Large intestine (tissue), 3 donors: ENCODE results near the gene SLC19A1. TPM values are rescaled to one million over a fixed set of nuclear protein-coding genes. Genes with fewer than 3 reads are reported as not detected.
"Not testable (repeated sequence)": the region's sequence is repeated elsewhere in the genome, so short reads cannot be mapped to it uniquely, and the experiment has no call there.

Experiments
- DNase-seq, 2 donors: peaks; one replicate each; pipeline versions ENCODE4 v3.0.0 to v3.0.0-alpha.2; 2013
- H3K27ac ChIP-seq: one replicate; pipeline ENCODE4 v1.5.1; 2013; ENCODE audit warnings: low read length
- H3K27me3 ChIP-seq: 2 replicates; pipeline ENCODE4 v1.6.1; 2013; ENCODE audit warnings: low read length; ENCODE audit not compliant: control insufficient read depth, insufficient read depth
- H3K36me3 ChIP-seq: 2 replicates; pipeline ENCODE4 v1.6.1; 2013; ENCODE audit warnings: low read length; ENCODE audit not compliant: control insufficient read depth, insufficient read depth
- H3K4me1 ChIP-seq: one replicate; pipeline ENCODE4 v1.6.1; 2013; ENCODE audit warnings: low read length; ENCODE audit not compliant: control insufficient read depth, insufficient read depth
- H3K4me3 ChIP-seq: one replicate; pipeline ENCODE4 v1.5.1; 2013; ENCODE audit warnings: low read length
- H3K9me3 ChIP-seq: one replicate; pipeline ENCODE4 v1.6.1; 2013; ENCODE audit warnings: mild to moderate bottlenecking, low read depth, low read length, moderate library complexity; ENCODE audit not compliant: control insufficient read depth
- WGBS: methylation state at CpG from one replicate; pipeline ENCODE4 v1.1.5; 2013; ENCODE audit warnings: low lambda C conversion rate; ENCODE audit not compliant: insufficient coverage; 5-methylcytosine and 5-hydroxymethylcytosine counted together
- polyA plus RNA-seq: library from polyadenylated mRNA; unstranded; fragments of 120-200 nt; gene quantifications from one replicate; pipeline ENCODE4 v1.2.1, GENCODE V29; 2013

Gene SLC19A1
- polyA plus RNA-seq, 1 donor: 22.1 TPM

- DNase-seq: no peak
- Histone ChIP-seq H3K4me1 (no peaks in the 10 kb centered on the region), H3K4me3 (no peak overlapping the region), H3K27me3 (no peaks in the 10 kb centered on the region), H3K36me3 (peaks cover 12% of the 10 kb centered on the region), H3K27ac (no peak overlapping the region), H3K9me3 (no peaks in the 10 kb centered on the region)
- WGBS: 94% methylated on average over 3 of the region's 3 CpGs
Observed at GRCh38 chr21:45507888-45508508, 34.2 kb downstream of the SLC19A1 start.

DNA sequence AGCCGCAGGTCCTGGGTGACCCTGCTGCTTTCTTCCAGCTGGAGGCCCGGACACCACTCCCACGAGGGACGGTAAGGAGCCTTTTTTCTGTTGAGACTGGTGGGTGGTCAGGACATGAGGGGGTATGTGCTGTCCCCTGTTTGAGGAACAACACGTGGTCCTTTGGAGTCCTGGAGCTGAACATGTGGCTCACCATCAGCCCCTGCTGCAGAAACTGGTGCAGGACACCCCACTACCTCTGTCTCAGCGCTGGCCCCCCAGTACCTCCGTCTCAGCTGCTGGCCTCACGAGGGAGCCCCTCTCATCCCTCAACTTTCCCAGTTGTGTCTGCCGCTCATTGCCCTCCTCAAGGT lies 34.7 kb downstream of the SLC19A1 start:
- H3K27me3 ChIP-seq: no peaks in the 10 kb centered on the region
- no peak overlapping the region for H3K4me3 ChIP-seq
- H3K36me3 ChIP-seq: peaks cover 9% of the 10 kb centered on the region
- no peak for DNase-seq
- H3K9me3 ChIP-seq: no peaks in the 10 kb centered on the region
- H3K4me1 ChIP-seq: no peaks in the 10 kb centered on the region
- no peak overlapping the region for H3K27ac ChIP-seq
- WGBS: no CpG with 5 or more reads among the region's 9 CpGs

GRCh38 chr21:45506836-45507522 lies 35.3 kb downstream of the SLC19A1 start:
- H3K4me1 ChIP-seq: no peaks in the 10 kb centered on the region
- H3K4me3 ChIP-seq: no peak overlapping the region
- no peaks in the 10 kb centered on the region for H3K9me3 ChIP-seq
- peaks cover 6% of the 10 kb centered on the region for H3K36me3 ChIP-seq
- no peak overlapping the region for H3K27ac ChIP-seq
- no CpG with 5 or more reads among the region's 13 CpGs for WGBS
- no peak for DNase-seq
- H3K27me3 ChIP-seq: no peaks in the 10 kb centered on the region

DNA sequence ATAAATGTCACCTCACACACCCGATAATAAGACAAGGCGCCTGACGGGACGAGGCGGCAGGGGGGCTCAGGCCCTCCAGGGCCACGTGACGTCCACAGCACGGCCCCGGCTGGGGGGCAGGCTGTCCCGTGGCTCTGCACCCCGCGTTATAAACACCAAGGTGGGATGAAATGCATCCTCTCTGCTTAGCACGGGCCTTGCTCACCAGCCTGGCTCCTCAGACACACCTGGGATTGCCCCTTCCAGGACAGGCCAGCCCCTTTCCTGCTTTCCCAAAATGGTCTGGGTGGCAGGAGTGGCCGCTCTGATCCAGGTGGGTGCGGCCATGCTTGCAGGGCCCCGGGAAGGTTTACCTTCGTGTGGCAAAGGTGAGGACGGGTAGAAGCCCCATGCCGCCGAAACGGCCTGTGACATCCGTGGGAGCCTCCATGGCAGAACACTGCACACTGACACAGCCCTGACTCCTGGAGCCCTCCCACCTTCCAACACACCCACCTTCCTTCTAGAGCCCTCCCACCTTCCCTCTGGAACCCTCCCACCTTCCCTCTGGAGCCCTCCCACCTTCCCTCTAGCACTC lies 35.9 kb downstream of the SLC19A1 start:
- no peaks in the 10 kb centered on the region for H3K27me3 ChIP-seq
- H3K4me1 ChIP-seq: no peaks in the 10 kb centered on the region
- no peaks in the 10 kb centered on the region for H3K9me3 ChIP-seq
- DNase-seq: no peak
- WGBS: no CpG with 5 or more reads among the region's 22 CpGs
- no peaks in the 10 kb centered on the region for H3K36me3 ChIP-seq
- H3K27ac ChIP-seq: no peak overlapping the region
- no peak overlapping the region for H3K4me3 ChIP-seq

DNA sequence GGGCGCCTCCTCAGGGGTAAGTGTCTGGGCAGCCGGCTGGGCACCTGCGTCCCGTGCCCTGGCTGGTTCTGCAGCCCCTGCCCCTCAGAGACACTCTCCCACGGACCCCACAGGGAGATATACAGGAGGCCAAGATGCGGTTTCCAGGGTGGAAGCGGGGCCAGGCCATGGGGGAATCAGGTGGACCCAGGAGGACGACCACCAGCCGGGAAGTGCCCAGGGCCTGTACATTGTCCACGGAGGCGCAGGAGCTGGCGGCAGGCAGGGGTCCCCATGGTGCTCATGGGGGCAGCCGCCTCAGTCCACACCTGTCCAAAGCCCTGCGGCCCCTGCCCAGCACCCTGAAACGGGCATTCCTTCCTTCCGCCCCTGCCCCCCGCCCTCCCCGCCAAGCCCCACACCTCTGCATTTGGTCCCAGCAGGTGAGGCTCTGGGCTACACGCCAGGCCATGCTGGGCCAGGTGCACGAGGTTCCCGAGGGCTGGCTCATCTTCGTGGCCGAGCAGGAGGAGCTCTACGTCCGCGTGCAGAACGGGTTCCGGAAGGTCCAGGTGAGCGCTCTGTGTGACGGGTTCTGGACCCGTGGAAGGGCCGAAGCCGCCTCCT lies 36.7 kb downstream of the SLC19A1 start:
- Histone ChIP-seq H3K27ac (no peak overlapping the region), H3K36me3 (no peaks in the 10 kb centered on the region), H3K4me1 (no peaks in the 10 kb centered on the region), H3K4me3 (no peak overlapping the region), H3K27me3 (no peaks in the 10 kb centered on the region), H3K9me3 (no peaks in the 10 kb centered on the region)
- WGBS: no CpG with 5 or more reads among the region's 33 CpGs
- no peak for DNase-seq

GRCh38 chr21:45504516-45505415 lies 37.5 kb downstream of the SLC19A1 start:
- DNase-seq: no peak
- H3K36me3 ChIP-seq: no peaks in the 10 kb centered on the region
- no peaks in the 10 kb centered on the region for H3K9me3 ChIP-seq
- H3K4me1 ChIP-seq: no peaks in the 10 kb centered on the region
- no peaks in the 10 kb centered on the region for H3K27me3 ChIP-seq
- no CpG with 5 or more reads among the region's 41 CpGs for WGBS
- H3K4me3 ChIP-seq: no peak overlapping the region
- no peak overlapping the region for H3K27ac ChIP-seq

DNA sequence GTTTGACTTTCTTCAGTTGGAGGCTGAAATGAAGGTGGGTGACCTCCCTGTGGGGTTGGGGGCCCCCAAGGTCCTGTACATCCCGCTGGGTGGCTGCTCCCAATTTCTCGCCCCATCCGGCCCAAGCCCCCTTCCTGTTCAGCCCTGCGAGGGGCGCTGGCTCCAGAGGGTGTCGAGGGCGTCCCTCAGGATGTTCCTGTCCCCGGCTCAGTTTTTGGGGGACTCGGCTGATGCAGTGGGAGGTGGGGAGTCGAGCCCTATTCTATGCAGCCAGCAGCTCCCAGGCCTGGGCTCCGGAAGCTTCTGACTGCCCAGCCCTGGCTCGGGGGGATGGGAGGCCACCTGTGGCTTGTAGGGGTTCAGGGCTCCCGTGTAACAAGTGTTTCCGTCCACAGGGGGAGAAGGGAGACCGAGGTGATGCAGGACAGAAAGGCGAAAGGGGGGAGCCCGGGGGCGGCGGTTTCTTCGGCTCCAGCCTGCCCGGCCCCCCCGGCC lies 38.2 kb downstream of the SLC19A1 start:
- Histone ChIP-seq H3K9me3 (no peaks in the 10 kb centered on the region), H3K36me3 (no peaks in the 10 kb centered on the region), H3K27ac (no peak overlapping the region), H3K4me1 (no peaks in the 10 kb centered on the region), H3K4me3 (no peak overlapping the region), H3K27me3 (no peaks in the 10 kb centered on the region)
- WGBS: no CpG with 5 or more reads among the region's 22 CpGs
- DNase-seq: no peak

GRCh38 chr21:45503226-45503625 lies 39.0 kb downstream of the SLC19A1 start:
- no CpG with 5 or more reads among the region's 4 CpGs for WGBS
- not testable (repeated sequence) for H3K36me3 ChIP-seq, H3K4me3 ChIP-seq, DNase-seq, H3K4me1 ChIP-seq, H3K9me3 ChIP-seq, H3K27ac ChIP-seq, H3K27me3 ChIP-seq

DNA sequence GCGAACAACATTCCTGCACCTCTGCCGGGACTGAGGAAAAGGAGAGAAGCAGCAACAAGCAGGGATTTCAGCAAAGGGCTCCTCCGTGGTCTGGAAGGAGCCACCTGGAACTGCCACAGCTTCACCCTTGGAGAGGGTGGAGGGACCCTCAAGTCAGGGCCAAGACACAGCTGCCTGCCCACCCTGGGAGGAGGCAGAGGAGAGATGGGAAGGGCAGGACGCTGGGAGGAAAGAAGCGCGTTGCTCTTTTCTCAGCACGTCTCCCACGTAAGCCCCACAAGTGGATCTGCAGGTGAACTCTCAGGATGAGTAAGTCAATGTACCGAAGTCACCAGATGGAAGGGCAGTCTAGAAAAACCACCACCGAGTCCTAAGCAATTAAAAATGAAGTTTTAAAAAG lies 39.6 kb downstream of the SLC19A1 start:
- H3K4me3 ChIP-seq: no peak overlapping the region
- no peak overlapping the region for H3K27ac ChIP-seq
- no peaks in the 10 kb centered on the region for H3K36me3 ChIP-seq
- no peaks in the 10 kb centered on the region for H3K27me3 ChIP-seq
- no peaks in the 10 kb centered on the region for H3K4me1 ChIP-seq
- no peak for DNase-seq
- 100% methylated on average over 1 of the region's 10 CpGs for WGBS
- no peaks in the 10 kb centered on the region for H3K9me3 ChIP-seq

DNA sequence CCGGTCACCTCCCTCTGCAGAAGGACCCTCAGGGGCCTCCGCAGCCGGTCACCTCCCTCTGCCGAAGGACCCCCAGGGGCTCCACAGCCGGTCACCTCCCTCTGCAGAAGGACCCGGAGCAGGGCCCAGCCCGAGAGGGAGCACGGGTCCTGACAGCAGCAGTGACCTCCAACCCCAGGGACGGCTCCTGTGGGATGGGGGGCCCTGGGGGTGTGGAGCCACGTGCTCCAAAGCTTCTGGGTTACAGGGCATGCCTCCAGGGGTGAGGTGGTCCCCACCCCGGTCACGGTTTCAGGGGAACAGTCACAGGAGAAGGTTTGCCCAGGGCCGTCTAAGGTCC lies 40.3 kb downstream of the SLC19A1 start:
- no peaks in the 10 kb centered on the region for H3K27me3 ChIP-seq
- no peak overlapping the region for H3K27ac ChIP-seq
- no peak overlapping the region for H3K4me3 ChIP-seq
- no CpG with 5 or more reads among the region's 13 CpGs for WGBS
- H3K4me1 ChIP-seq: no peaks in the 10 kb centered on the region
- DNase-seq: no peak
- H3K9me3 ChIP-seq: no peaks in the 10 kb centered on the region
- H3K36me3 ChIP-seq: no peaks in the 10 kb centered on the region
